CD4-positive, alpha-beta T cell treated with Interleukin-17A for 4 hours (primary cell): ENCODE measurements around the gene DRC1.
A peak's percentile ranks its signal among the peaks of the same experiment; 100 is the strongest.
"Not testable (repeated sequence)": the region's sequence is repeated elsewhere in the genome, so short reads cannot be mapped to it uniquely, and the experiment has no call there.

Source experiments
- DNase-seq: peaks from one replicate; pipeline ENCODE4 v3.0.0-alpha.2; 2020; ENCODE audit warnings: mixed read lengths

The DRC1 gene

GRCh38 chr2:26464390-26465265 is 62.9 kb downstream of the DRC1 start:
- DNase-seq, result no peak

DNA sequence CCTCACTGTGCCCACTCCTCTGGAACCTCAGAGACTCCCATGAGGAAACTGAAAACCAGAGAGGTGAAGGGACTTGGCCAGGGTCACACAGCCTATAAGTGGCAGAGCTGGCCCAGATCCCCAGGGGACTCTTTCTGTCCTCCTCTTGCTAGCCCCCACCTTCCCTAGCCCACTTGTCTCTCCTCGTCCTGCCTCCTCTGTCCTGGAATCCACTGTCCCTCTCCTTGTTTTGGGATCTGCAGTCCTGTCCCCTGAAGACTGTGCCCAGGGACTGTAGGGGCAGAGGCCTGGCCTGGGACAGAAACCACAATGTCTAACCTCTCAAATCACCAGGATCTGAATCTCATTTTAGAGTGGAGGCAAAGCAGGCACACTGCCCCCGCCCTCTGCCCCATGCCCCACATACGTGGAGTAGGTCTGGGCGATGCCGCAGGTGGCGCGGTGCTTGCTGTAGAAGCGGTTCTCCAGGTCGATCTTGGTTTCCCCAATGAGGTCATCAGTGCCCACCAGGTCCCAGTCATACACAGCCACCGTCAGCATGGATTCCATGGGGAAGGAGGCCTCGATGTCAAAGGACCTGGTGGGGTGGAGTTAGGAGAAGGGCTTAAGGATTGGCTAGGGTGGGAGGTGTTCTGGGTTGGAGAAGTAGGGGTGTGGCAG is 63.7 kb downstream of the DRC1 start:
- no peak for DNase-seq

DNA sequence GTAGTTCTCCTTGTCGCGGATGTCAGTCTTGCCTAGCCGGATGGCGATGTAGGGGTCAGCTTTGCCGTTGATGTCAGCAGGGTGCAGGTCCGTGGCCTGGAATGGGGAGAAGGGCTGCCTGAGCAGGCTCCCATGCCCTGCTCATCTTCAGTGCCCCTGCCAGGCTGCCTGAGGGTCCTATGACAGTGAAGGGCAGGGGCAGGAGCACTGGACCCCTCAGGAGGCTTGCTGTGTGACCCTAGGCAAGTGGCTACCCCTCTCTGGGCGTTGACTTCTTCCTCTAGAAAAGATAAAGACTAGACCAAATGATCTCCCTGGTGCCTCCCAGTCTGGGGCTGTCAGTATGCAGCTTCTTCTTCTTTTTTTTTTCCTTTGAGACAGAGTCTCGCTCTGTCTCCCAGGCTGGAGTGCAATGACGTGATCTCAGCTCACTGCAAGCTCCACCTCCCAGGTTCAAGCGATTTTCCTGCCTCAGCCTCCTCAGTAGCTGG is 64.3 kb downstream of the DRC1 start:
- no peak for DNase-seq

DNA sequence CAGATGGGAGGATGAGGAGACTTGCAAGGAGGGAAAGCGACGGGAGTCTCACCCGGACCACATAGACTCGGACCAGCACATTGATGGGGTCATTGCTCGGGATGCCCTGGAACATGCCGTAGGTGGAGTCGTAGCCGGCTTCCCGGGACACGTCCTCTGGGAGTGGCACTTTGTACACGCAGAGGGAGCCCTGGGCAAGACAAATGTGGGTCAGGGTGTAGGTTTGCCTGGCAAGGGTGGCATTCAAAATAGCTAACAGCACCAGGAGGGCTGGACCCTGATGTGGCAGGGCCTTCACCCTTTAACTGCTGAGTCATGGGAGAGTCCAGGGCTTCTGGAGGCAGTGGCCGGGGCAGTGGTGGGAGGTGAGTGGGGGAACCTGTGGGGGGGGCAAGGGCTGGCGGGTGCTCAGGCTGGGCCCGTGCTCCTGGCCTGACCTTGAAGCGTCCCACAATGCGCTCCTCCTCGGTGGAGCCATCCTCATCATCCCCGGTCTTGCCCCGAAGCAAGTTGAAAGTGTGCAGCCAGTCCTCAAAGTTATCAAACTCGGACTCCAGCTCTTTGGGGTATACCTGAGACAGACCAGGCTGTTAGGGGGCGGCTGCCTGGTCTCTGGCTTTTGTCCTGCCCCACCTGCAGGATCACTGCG is 65.1 kb downstream of the DRC1 start:
- DNase-seq, result no peak

GRCh38 chr2:26468544-26468943 is 66.8 kb downstream of the DRC1 start:
- not testable (repeated sequence) for DNase-seq

GRCh38 chr2:26469092-26469710 is 67.5 kb downstream of the DRC1 start:
- peak; percentile 62 for DNase-seq

DNA sequence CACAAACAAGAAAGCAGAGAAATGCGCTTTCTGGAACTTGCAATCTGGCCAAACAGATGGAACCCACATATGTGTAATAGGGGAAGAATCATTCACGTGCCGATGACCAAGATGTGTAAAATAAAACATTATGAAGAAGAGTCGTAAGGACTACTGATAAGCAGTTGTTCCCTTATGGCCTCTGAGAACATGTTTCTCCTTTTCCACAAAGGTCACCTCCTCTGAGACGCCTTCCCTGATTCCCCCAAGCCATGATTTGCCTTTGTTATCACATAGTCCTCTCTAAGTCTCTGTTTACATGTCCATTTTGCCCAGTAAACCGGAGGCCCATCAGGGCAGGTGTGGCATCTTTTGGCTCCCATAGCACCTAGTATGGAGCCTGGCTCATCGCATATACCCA is 68.2 kb downstream of the DRC1 start:
- no peak for DNase-seq

- DNase-seq, result no peak
Observed at GRCh38 chr2:26470601-26471260, 69.0 kb downstream of the DRC1 start.

- no peak for DNase-seq
Observed at GRCh38 chr2:26471289-26471688, 69.6 kb downstream of the DRC1 start.

- DNase-seq, result no peak
Observed at GRCh38 chr2:26471766-26472706, 70.3 kb downstream of the DRC1 start.

DNA sequence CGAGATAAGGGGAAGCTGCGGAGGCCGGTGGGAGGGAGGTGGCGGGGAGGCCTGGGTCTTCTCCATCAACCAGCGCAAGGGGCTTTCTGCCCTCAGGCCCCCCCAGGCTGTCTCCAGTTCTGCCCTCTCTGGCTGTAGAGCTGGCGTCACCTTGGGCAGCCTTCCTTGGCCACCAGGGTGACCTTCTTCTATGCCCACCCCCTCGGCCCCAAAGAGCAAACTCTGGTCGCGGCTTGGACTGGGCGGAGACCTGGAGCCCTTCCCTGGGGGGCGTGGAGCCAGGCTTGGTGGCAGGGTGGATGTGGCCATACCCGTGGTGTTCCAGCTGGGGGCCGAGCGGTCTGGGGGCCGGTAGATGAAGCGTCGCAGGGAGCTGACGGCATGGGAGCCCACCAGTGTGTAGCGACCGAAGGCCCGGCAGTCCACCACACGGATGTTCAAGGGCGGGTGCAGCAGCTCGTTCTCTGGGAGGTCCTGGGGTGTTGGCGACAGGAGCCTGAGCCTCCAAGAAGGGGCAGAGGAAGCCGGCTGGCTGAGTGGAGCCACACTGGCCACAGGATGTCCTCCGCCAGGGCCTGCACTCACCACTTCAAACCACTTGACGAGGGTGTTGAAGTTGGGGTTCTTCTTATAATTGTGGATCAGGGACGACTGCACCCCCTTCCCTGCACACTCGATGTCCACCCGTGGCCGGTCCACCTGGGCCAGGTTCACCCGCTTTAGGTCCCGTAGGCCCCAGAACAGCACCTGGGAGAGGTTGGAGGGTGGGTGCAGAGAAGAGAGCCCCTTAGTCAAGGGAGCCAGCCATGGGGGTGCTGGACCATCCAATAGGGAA is 71.3 kb downstream of the DRC1 start:
- DNase-seq, result no peak

DNA sequence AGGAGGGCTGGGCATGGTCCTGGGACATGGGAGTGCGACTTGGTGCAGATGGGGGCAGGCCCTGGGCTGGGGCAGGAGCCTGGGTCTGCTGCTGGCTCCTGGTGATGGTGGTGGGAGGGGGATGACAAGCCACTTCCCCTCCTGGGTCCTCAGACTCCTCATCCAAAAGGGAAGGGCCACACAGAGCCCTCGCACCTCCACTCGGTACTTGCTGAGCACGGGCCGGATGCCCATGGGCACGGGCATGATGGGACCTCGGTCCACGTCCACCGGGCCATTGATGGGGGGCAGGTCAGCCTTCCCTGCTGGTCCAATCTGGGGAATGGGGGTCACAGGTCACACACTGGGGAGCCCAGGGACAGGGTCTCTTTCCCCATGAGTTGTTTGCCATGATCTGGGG is 72.1 kb downstream of the DRC1 start:
- DNase-seq, result no peak

DNA sequence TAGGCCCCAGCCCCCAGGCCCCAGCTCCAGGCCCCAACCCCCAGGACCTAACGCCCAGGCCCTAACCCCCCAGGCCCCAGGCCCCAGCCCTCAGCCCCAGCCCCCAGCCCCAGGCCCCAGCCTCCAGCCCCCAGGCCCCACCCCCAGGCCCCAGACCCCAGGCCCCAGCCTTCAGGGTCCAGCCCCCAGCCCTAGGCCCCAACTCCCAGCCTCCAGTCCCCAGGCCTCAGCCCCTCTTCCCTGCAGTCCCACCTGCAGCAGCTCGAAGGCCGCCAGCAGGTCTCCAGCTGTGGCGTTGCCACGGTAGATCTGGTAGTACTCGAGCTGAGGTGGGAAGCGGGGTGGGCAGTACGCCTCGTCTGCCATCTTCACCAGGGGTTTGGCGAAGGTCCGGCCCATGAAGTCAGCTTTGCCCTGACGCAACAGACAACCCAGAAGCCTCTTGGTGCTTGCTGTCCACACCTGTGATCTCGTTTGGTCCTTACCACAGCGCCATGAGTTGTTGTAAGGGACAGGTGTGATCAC is 72.6 kb downstream of the DRC1 start:
- no peak for DNase-seq

DNA sequence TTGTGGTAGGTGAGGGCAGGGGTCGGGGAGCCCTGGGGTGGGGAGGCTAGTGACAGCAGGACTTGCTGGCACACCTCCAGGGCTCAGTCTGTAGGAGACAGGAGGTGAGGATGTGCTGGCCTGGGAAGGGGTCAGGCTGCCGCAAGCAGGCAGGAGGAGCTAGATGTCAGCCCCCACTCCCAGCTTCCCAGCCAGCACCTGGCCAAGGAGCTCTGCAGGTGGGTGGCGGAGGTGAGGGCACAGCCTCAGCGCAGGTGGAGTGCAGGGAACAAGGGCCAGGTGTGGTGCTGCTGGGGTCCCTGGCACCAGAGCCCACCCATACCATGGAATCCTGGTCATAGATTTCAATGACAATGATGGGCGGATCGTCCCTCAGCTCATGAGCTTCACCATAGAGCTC is 73.3 kb downstream of the DRC1 start:
- no peak for DNase-seq

DNA sequence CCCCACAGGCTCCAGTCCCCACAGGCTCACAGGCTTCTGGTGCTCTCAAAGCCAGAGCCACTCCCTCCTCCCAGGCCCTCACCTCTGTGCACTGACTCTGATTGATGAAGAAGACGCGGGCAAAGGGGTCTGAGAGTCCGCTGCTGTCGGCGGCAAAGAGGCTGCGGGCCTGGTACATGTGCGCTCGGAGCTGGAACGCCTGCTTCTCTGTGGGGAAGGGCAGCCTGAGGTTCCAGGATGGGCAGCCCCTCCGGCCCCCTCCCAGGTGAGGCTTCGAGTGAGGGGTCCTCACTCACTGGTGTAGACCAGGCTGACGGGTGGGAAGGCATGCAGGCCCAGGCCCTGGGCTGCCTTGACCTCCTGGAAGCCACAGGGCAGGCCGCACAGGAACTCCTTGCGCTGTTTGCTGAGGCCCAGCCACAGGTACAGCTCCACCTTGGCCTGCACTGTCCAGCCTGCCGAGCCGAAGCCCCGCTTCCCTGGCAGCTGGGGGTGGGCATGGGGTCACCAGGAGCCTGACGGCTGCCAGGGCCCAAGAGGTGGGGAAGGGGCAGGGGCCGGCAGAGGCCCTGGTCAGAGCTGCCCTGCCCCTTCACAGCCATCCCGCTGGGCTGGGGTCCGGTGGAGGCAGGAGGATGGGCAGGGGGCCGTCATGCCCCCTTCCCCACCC is 74.2 kb downstream of the DRC1 start:
- DNase-seq, result no peak

GRCh38 chr2:26477126-26477910 is 75.6 kb downstream of the DRC1 start:
- peak; percentile 11 for DNase-seq

- no peak for DNase-seq
Observed at GRCh38 chr2:26477911-26478253, 76.2 kb downstream of the DRC1 start, which contains the start of gene OTOF. OTOF (minus strand) TSS chr2:26478124.

DNA sequence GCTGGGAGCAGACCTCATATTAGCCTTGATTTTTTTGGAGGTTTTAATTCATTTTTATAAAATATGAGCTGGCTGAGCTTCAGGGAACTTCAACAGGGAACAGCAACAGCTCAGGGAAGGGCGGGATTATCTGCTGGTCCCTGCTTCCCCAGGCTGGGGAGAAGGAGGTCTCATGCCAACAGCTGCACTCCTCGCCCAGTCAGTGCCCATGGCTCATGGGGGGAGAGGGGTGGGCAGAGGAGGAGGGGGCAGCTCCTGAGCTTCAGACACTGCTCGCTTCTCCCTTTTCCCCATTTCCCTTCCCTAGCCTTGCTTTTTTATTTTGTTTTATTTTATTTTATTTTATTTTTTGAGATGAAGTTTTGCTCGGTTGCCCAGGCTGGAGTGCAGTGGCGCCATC is 76.6 kb downstream of the DRC1 start:
- DNase-seq, result no peak
